NT2/D1 (cell line): Measurements from ENCODE around the gene SELENOI.
"Not testable (repeated sequence)": the region's sequence is repeated elsewhere in the genome, so short reads cannot be mapped to it uniquely, and the experiment has no call there.

ENCODE experiments used
- SUZ12 ChIP-seq: IDR thresholded peaks from 2 replicates; pipeline ENCODE4 v1.6.1; 2011; ENCODE audit not compliant: insufficient read length, insufficient read depth; ENCODE audit errors: extremely low read depth
- ZNF274 ChIP-seq: IDR thresholded peaks from 2 replicates; pipeline ENCODE4 v1.6.1; 2011; ENCODE audit warnings: mild to moderate bottlenecking, low read depth, low read length

- TF ChIP-seq SUZ12, ZNF274: not testable (repeated sequence)
Measured at GRCh38 chr2:26324479-26324878, 21.5 kb upstream of the SELENOI start.
